Measurements from ENCODE around the gene AHNAK2. TPM values are rescaled to one million over a fixed set of nuclear protein-coding genes. Genes with fewer than 3 reads are reported as not detected.
A peak's percentile ranks its signal among the peaks of the same experiment; 100 is the strongest.

The AHNAK2 gene
- total and polyA plus RNA-seq, 2 of the 13 experiments (the other 11 are each of a cell fraction or from before 2014, with no cell fraction given): 0.11 to 0.18 TPM

GRCh38 chr14:105021656-105022275 is 43.6 kb upstream of the AHNAK2 start (continued):
- TF ChIP-seq ZNF292 (CRISPR knock-in tag; IDR thresholded peaks at IDR 0.05; ENCODE audit: borderline replicate concordance, low read depth): no peak
- TF ChIP-seq ZNF577 (CRISPR knock-in tag; IDR thresholded peaks at IDR 0.05; ENCODE audit: borderline replicate concordance, low read depth): no peak
- 0 out of 4 replicates have a peak, but pooled peaks of 1 of the 2 experiments have one; percentile 31 for TF ChIP-seq ATF4 (CRISPR knock-in tag; IDR thresholded peaks at IDR 0.05)
- no peak for TF ChIP-seq ZC3H4 (CRISPR knock-in tag; IDR thresholded peaks at IDR 0.05; ENCODE audit: borderline replicate concordance)
- TF ChIP-seq PAXIP1 (CRISPR knock-in tag; conservative IDR thresholded peaks at IDR 0.05): peak; percentile 47; the same call in 1 of the 2 replicates
- TF ChIP-seq ZNF589 (CRISPR knock-in tag; conservative IDR thresholded peaks at IDR 0.05): no peak
- no peak for TF ChIP-seq UBTF (CRISPR knock-in tag; IDR thresholded peaks at IDR 0.05)
- no peak for TF ChIP-seq SP140L (CRISPR knock-in tag; IDR thresholded peaks at IDR 0.05; ENCODE audit: borderline replicate concordance)
- TF ChIP-seq ZNF224 (CRISPR knock-in tag; IDR thresholded peaks at IDR 0.05): peak; percentile 41; the same call in 1 of the 2 replicates
- no peak; the same call in 1 of the 2 replicates for TF ChIP-seq ZNF274 (CRISPR knock-in tag; IDR thresholded peaks at IDR 0.05)
- TF ChIP-seq ZNF350 (CRISPR knock-in tag; IDR thresholded peaks at IDR 0.05; ENCODE audit: borderline replicate concordance, low read depth): peak; percentile 56; the same call in 1 of the 2 replicates
- TF ChIP-seq ZUFSP (CRISPR knock-in tag; IDR thresholded peaks at IDR 0.05; ENCODE audit: borderline replicate concordance): no peak
- no peak for TF ChIP-seq ARNT2 (CRISPR knock-in tag; IDR thresholded peaks at IDR 0.05; ENCODE audit: low read depth)
- no peak for TF ChIP-seq ZIK1 (CRISPR knock-in tag; IDR thresholded peaks at IDR 0.05; ENCODE audit: borderline replicate concordance, low read depth)
- no peak for TF ChIP-seq HOXA5 (CRISPR knock-in tag; IDR thresholded peaks at IDR 0.05)
- no peak for TF ChIP-seq E2F5 (CRISPR knock-in tag; conservative IDR thresholded peaks at IDR 0.05)
- peak; percentile 56; the same call in 1 of the 2 replicates for TF ChIP-seq HIVEP1 (CRISPR knock-in tag; IDR thresholded peaks at IDR 0.05)
